LNCaP clone FGC (cell line): ENCODE measurements around the gene NEB.
A peak's percentile ranks its signal among the peaks of the same experiment; 100 is the strongest.
"Not testable (repeated sequence)": the region's sequence is repeated elsewhere in the genome, so short reads cannot be mapped to it uniquely, and the experiment has no call there.

Experiments used
- DNase-seq: peaks from one replicate; pipeline ENCODE4 v3.0.0-alpha.2; 2011; ENCODE audit warnings: low read depth
- H3K4me3 ChIP-seq: 2 replicates; pipeline ENCODE4 v1.5.1; 2011; ENCODE audit warnings: mild to moderate bottlenecking, low read depth, low read length, control low read depth
- TF ChIP-seq, protein P1 (sequence below): IDR thresholded peaks from 2 replicates; pipeline ENCODE4 v1.5.1; 2012; ENCODE audit warnings: mild to moderate bottlenecking; ENCODE audit not compliant: control insufficient read depth, insufficient read depth; ENCODE audit errors: extremely low read depth

Gene NEB

DNA sequence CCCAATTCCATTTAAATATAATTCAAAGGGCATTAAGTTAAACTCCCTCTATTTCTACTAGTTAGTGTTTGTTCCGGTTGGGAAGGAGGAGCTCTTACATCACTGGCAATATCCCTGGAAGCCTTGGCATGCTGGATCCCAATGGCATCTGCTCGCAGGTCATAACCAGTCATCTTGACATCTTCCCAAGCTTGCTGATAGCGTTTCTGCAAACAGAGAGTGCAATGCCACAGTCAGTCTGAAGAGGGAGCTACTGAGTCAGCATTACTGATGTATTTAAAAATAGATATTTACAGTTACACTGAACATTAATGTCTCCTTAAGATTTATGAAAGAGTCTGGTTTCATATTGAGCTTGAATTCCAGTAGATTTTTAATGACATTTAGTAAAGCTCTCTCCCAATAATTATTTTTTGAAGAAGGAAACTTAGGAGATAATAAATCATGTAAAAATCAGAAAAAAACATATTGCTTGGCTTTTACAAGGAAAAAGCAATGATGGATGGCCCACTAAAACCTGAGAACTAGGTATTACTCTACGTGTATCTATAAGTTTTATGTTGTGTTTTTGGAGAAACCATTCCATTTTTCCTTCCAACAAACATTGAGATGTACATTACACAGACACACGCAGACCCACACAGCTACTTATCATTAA lies 142.9 kb downstream of the NEB start:
- DNase-seq, result not testable (repeated sequence)

GRCh38 chr2:151581300-151581699 lies 153.0 kb downstream of the NEB start:
- not testable (repeated sequence) for H3K4me3 ChIP-seq, DNase-seq

More for the DNA sequence above, 142.9 kb downstream of the NEB start:
- not testable (repeated sequence) for H3K4me3 ChIP-seq

DNA sequence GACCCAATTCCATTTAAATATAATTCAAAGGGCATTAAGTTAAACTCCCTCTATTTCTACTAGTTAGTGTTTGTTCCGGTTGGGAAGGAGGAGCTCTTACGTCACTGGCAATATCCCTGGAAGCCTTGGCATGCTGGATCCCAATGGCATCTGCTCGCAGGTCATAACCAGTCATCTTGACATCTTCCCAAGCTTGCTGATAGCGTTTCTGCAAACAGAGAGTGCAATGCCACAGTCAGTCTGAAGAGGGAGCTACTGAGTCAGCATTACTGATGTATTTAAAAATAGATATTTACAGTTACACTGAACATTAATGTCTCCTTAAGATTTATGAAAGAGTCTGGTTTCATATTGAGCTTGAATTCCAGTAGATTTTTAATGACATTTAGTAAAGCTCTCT lies 153.6 kb downstream of the NEB start:
- H3K4me3 ChIP-seq, DNase-seq: not testable (repeated sequence)

GRCh38 chr2:151577116-151577515 lies 157.2 kb downstream of the NEB start:
- no peak for DNase-seq
- no peak overlapping the region for H3K4me3 ChIP-seq
- TF ChIP-seq, protein P1, sequence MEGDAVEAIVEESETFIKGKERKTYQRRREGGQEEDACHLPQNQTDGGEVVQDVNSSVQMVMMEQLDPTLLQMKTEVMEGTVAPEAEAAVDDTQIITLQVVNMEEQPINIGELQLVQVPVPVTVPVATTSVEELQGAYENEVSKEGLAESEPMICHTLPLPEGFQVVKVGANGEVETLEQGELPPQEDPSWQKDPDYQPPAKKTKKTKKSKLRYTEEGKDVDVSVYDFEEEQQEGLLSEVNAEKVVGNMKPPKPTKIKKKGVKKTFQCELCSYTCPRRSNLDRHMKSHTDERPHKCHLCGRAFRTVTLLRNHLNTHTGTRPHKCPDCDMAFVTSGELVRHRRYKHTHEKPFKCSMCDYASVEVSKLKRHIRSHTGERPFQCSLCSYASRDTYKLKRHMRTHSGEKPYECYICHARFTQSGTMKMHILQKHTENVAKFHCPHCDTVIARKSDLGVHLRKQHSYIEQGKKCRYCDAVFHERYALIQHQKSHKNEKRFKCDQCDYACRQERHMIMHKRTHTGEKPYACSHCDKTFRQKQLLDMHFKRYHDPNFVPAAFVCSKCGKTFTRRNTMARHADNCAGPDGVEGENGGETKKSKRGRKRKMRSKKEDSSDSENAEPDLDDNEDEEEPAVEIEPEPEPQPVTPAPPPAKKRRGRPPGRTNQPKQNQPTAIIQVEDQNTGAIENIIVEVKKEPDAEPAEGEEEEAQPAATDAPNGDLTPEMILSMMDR, result no peak

- no peak overlapping the region for H3K4me3 ChIP-seq
- TF ChIP-seq, protein P1, result no peak
- no peak for DNase-seq
Measured at GRCh38 chr2:151576080-151576479, 158.2 kb downstream of the NEB start.

DNA sequence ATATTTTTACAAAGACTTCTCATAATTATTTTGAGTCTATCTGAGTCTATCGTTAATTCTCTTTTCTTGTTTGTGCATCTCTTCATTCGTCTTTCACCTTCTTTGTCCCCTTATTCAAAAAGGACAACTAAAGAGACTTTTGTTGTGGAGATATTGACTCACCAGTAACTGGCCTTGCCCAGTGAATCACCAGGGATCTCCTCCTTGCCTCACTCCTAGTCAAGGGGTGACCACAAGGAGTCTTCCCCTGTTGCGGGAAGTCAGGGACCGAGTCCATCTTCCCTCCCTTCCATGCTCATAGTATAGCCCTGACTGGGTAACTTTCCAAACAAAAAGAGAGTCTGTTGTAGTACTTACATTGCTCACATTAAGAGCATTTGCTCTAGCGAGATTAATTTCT lies 158.9 kb downstream of the NEB start:
- DNase-seq, result no peak

DNA sequence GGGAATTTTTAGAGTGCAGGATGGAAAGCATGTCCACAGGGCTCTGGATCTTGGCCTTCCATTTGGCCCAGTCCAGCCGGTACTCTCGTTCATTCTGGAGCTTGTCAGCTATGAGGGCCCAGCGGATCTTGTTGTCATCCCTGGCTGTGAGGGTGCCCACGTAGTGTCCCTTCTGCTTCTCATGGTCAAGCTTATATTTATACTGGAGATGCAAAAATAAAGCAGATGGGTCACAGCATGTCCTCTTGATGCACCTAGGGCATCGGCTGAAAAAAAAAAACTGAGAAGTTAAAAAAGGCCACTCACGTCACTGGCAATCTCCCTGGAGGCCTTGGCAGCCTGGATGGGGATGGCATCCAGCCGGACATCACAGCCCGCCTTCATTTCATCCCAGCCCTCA lies 164.1 kb downstream of the NEB start:
- TF ChIP-seq, protein P1, result no peak
- DNase-seq, result no peak

More for the DNA sequence above, 158.9 kb downstream of the NEB start:
- no peak overlapping the region for H3K4me3 ChIP-seq
- TF ChIP-seq, protein P1, result no peak

DNA sequence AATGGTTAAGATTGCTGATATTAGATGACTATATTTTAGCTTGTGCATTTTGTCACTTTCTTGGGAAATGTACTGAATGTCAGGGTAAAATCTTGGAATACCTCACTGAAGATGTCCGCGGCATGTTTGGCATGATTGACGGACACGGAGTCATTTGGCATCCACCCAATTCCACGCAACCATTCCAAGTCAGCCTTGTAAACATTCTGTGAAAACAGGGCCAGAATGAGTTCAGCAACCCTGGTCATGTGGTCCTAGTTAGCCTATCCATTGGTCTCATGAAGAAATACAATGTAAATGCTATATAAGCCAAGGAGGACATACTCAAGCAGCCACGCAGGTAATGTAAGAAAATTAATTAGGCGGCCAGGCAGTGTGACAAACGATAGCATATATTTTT lies 165.1 kb downstream of the NEB start:
- DNase-seq, result peak; percentile 91
- TF ChIP-seq, protein P1, result no peak
- peak overlapping the region; percentile 7; the same call in 1 of the 2 replicates for H3K4me3 ChIP-seq

More for the DNA sequence above, 164.1 kb downstream of the NEB start:
- H3K4me3 ChIP-seq, result no peak overlapping the region
